Right lobe of liver (tissue), 6 donors: ENCODE data around the gene ALG14. TPM values are rescaled to one million over a fixed set of nuclear protein-coding genes. Genes with fewer than 3 reads are reported as not detected.
A peak's percentile ranks its signal among the peaks of the same experiment; 100 is the strongest.

Source experiments
- ATAC-seq, 4 donors: fragments of 200-7000 bp; cut with Tn5 transposase; one replicate each; pipeline ENCODE4 v1.9.1; 2020; ENCODE audit warnings: mild to moderate bottlenecking in 4 of 4, moderate library complexity in 4 of 4
- DNase-seq, 3 donors: peaks; one replicate each; pipeline ENCODE4 v3.0.0-alpha.2; 2020
- H3K27ac ChIP-seq, 3 donors: fragments of 200-600 bp; one replicate each; pipeline ENCODE4 v1.8.0; 2022
- H3K27me3 ChIP-seq, 2 donors: fragments of 200-600 bp; one replicate each; pipeline ENCODE4 v1.8.0; 2022
- H3K36me3 ChIP-seq, 4 donors: fragments of 200-600 bp; sonication (generic) in 1 of 4; one replicate each; pipeline versions ENCODE4 v1.5.1 to v1.8.0; 2017 to 2022; ENCODE audit warnings: control low read depth in 1 of 4
- H3K4me1 ChIP-seq, 4 donors: fragments of 200-600 bp; sonication (generic) in 1 of 4; one replicate each; pipeline versions ENCODE4 v1.5.1 to v1.8.0; 2017 to 2022; ENCODE audit warnings: control low read depth in 1 of 4
- H3K4me3 ChIP-seq, 3 donors: fragments of 200-600 bp; one replicate each; pipeline ENCODE4 v1.8.0; 2022
- H3K9me3 ChIP-seq, 4 donors: fragments of 200-600 bp; sonication (generic) in 1 of 4; one replicate each; pipeline versions ENCODE4 v1.5.1 to v1.8.0; 2017 to 2022; ENCODE audit warnings: control low read depth in 1 of 4
- POLR2A ChIP-seq: fragments of 450-650 bp; IDR thresholded peaks from one replicate; pipeline ENCODE4 v1.6.1; 2017; ENCODE audit warnings: antibody characterized with exemption, mild to moderate bottlenecking
- WGBS: methylation state at CpG from one replicate; pipeline ENCODE4 v1.1.6; 2018; ENCODE audit warnings: low coverage, low lambda C conversion rate; ENCODE audit not compliant: insufficient coverage; ENCODE audit errors: missing lambda C conversion rate; 5-methylcytosine and 5-hydroxymethylcytosine counted together
- intact Hi-C, 2 donors: fragments of 100-400 bp; cut with DNase I; formaldehyde crosslinking; loops; one replicate each; pipeline versions ENCODE4 v1.11.2 to v1.14.1; 2022
- total RNA-seq, 6 experiments: library from RNA; depleted of rRNA in 2 of 6; stranded (reverse); fragments of >200 nt in 2 of 6; fragmentation: NEBNext Ultra II Directional in 3 of 6; extraction: Animal tissue kit (Norgen Biotek cat#: 25700) in 3 of 6; gene quantifications; one replicate each; pipeline versions ENCODE4 v1.1.0 to v1.2.4, GENCODE V29; 2016 to 2023
- TF ChIP-seq, protein P1 (sequence below), 4 donors: fragments of 200-600 bp in 3 of 4; fragments of 450-650 bp in 1 of 4; IDR thresholded peaks; one replicate each; pipeline versions ENCODE4 v1.5.1 to v1.8.0; 2016 to 2022; ENCODE audit warnings: antibody characterized with exemption in 4 of 4, mild to moderate bottlenecking in 2 of 4
- donor health status: DM: no; HTN: yes; CAD: no.
- donor health status: DM: no; HTN: no; CAD: no.
- donor health status: DM: no; HTN: no; CAD: no.
- donor health status: DM: no; HTN: yes; CAD: no.
- donor health status: DM: no; HTN: yes; CAD: no.

Gene ALG14
- total RNA-seq, 6 experiments from 2014 or later = 1.5 to 8.3 (median 5.0) TPM

DNA sequence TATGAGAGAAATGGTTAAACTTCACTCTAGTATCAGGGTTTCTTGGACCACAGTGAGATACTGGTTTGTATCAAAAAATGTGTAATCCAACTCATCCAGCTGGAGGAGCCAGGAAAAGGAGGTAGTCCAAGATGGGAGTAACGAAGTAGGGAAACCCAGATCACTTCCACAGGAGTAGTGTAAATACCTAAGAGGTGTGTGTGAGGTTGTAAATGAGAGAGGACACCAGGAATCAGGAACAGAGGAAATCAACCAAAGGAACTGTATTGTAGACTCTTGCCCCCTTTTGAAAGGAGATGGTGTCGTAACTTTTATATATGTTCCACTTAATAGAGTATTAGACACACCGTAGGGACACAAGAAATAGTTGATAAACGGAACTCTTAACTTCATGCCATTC is 24.7 kb upstream of the ALG14 start:
- ATAC-seq (no peak), DNase-seq (no peak)
- intact Hi-C loops = no loop called here

DNA sequence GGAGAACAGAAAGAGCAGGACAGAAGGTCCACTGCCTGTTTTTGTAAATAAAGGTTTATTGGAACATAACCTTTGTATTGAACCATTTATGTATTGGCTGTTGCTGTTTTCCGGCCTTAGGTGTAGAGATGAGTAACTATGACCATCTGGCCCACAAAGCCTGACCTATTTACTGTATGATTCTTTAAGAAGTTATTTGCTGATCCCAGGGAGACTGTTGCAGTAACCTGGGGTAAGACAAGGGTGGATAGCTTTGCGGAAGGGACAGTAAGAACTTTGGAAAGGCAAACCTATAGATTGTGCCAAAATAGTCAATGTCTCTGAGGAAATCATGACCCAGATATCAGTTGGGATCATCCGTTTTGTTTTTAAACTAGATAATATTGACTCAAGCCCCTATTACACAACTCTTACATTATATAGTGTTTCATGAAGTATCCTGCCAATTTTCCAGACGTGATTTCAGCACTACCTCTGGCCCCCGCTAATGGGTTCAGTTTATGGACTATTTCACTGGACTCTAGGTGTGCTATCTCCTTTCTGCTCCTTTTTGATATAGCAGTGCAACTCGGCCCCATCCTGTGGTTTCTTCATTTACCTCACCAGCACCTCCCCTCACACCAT is 23.6 kb upstream of the ALG14 start:
- H3K27ac ChIP-seq = peak overlapping the region; percentile 35 to 86 (median 85)
- WGBS = 19% methylated on average over 6 of the region's 6 CpGs
- no peaks in the 10 kb centered on the region for H3K9me3 ChIP-seq
- H3K4me1 ChIP-seq = peaks cover 0 to 36% (median 0%) of the 10 kb centered on the region in 4 donors
- ATAC-seq (peak; percentile 82 to 88 (median 87)), DNase-seq (peak in 1 of 3 donors; percentile 67)
- H3K36me3 ChIP-seq = no peaks in the 10 kb centered on the region
- TF ChIP-seq POLR2A = no peak
- TF ChIP-seq, protein P1, sequence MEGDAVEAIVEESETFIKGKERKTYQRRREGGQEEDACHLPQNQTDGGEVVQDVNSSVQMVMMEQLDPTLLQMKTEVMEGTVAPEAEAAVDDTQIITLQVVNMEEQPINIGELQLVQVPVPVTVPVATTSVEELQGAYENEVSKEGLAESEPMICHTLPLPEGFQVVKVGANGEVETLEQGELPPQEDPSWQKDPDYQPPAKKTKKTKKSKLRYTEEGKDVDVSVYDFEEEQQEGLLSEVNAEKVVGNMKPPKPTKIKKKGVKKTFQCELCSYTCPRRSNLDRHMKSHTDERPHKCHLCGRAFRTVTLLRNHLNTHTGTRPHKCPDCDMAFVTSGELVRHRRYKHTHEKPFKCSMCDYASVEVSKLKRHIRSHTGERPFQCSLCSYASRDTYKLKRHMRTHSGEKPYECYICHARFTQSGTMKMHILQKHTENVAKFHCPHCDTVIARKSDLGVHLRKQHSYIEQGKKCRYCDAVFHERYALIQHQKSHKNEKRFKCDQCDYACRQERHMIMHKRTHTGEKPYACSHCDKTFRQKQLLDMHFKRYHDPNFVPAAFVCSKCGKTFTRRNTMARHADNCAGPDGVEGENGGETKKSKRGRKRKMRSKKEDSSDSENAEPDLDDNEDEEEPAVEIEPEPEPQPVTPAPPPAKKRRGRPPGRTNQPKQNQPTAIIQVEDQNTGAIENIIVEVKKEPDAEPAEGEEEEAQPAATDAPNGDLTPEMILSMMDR (IDR thresholded peaks at IDR 0.05) = peak in 1 of 4 donors; percentile 3
- peak overlapping the region in 2 of 3 donors; percentile 23 to 32 for H3K4me3 ChIP-seq
- intact Hi-C loops = no loop called here
- H3K27me3 ChIP-seq = no peaks in the 10 kb centered on the region

More for the DNA sequence above, 24.7 kb upstream of the ALG14 start:
- 89% methylated on average over 4 of the region's 4 CpGs for WGBS
- Histone ChIP-seq H3K4me3 (peak overlapping the region in 1 of 3 donors; percentile 32), H3K27ac (peak overlapping the region in 2 of 3 donors; percentile 85 to 86), H3K36me3 (no peaks in the 10 kb centered on the region), H3K9me3 (no peaks in the 10 kb centered on the region), H3K27me3 (no peaks in the 10 kb centered on the region), H3K4me1 (peaks cover 0 to 36% (median 0%) of the 10 kb centered on the region in 4 donors)
- TF ChIP-seq POLR2A = no peak
- TF ChIP-seq, protein P1 (IDR thresholded peaks at IDR 0.05) = no peak

DNA sequence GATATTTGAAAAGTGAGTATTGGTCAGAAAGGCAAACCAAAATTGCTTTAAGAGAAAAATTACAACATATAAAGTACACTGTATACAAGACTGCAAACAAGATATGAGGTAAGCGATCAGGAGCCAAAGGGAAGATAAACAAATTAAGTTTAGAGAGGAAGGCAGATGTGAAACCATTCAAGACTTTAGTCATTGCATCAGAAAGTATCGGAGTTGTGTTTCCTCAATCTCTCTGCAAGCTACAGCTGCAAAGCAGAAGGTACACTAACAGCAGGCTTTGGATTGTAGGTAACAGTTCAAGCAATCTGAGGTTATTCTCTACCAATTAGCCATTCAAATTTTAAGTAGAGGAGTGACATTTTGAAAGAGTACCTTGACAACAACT is 23.1 kb upstream of the ALG14 start:
- peak overlapping the region; percentile 35 to 86 (median 85) for H3K27ac ChIP-seq
- DNase-seq (no peak), ATAC-seq (peak; percentile 73 to 81 (median 78))
- peak overlapping the region in 1 of 3 donors; percentile 32 for H3K4me3 ChIP-seq
- intact Hi-C loops = no loop called here
- no peak for TF ChIP-seq POLR2A
- TF ChIP-seq, protein P1 (IDR thresholded peaks at IDR 0.05) = no peak
- 16% methylated on average over 2 of the region's 2 CpGs for whole genome bisulfite sequencing
- H3K36me3 ChIP-seq = no peaks in the 10 kb centered on the region
- H3K4me1 ChIP-seq = peaks cover 0 to 36% (median 0%) of the 10 kb centered on the region in 4 donors
- no peaks in the 10 kb centered on the region for H3K27me3 ChIP-seq
- no peaks in the 10 kb centered on the region for H3K9me3 ChIP-seq

DNA sequence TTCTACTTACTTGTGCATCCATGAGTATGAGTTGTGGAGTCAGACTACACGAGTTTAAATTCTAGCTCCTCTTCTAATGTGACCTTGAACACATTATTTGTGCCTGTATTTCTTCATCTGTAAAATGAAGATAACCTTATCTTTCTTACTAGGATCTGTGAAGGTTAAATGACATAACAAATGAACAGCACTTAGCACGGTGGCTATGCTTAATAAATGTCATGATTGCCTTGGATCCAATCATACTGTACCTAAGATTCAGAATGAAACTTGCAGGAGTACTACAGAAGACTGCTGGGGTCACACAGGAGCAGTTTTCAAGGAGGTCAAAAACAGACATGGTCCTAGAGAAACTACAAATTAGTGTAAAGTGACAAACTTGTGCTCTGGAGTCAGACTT is 22.2 kb upstream of the ALG14 start:
- peaks cover 0 to 28% (median 0%) of the 10 kb centered on the region in 4 donors for H3K4me1 ChIP-seq
- DNase-seq = no peak
- H3K27ac ChIP-seq = peak overlapping the region in 2 of 3 donors; percentile 85 to 86
- ATAC-seq = no peak
- no peaks in the 10 kb centered on the region for H3K9me3 ChIP-seq
- TF ChIP-seq, protein P1 (IDR thresholded peaks at IDR 0.05) = no peak
- TF ChIP-seq POLR2A = no peak
- H3K27me3 ChIP-seq = no peaks in the 10 kb centered on the region
- 36% methylated on average over 2 of the region's 2 CpGs for WGBS
- H3K36me3 ChIP-seq = no peaks in the 10 kb centered on the region
- intact Hi-C loops = no loop called here
- H3K4me3 ChIP-seq = no peak overlapping the region
